GM20000 (cell line): Measurements from ENCODE around the gene ZNF683.

Experiments used
- DNase-seq: peaks from one replicate; pipeline ENCODE4 v3.0.0; 2012; ENCODE audit warnings: low spot score
- TF ChIP-seq, protein P1 (sequence below): IDR thresholded peaks from 2 replicates; pipeline ENCODE4 v1.5.1; 2012; ENCODE audit warnings: mild to moderate bottlenecking, control low read depth; ENCODE audit errors: extremely low read depth, missing control alignments

ZNF683 gene

GRCh38 chr1:26350343-26350700 is 22.2 kb downstream of the ZNF683 start:
- no peak for DNase-seq
- TF ChIP-seq, protein P1, sequence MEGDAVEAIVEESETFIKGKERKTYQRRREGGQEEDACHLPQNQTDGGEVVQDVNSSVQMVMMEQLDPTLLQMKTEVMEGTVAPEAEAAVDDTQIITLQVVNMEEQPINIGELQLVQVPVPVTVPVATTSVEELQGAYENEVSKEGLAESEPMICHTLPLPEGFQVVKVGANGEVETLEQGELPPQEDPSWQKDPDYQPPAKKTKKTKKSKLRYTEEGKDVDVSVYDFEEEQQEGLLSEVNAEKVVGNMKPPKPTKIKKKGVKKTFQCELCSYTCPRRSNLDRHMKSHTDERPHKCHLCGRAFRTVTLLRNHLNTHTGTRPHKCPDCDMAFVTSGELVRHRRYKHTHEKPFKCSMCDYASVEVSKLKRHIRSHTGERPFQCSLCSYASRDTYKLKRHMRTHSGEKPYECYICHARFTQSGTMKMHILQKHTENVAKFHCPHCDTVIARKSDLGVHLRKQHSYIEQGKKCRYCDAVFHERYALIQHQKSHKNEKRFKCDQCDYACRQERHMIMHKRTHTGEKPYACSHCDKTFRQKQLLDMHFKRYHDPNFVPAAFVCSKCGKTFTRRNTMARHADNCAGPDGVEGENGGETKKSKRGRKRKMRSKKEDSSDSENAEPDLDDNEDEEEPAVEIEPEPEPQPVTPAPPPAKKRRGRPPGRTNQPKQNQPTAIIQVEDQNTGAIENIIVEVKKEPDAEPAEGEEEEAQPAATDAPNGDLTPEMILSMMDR: no peak

GRCh38 chr1:26349877-26350244 is 22.7 kb downstream of the ZNF683 start:
- DNase-seq: no peak

DNA sequence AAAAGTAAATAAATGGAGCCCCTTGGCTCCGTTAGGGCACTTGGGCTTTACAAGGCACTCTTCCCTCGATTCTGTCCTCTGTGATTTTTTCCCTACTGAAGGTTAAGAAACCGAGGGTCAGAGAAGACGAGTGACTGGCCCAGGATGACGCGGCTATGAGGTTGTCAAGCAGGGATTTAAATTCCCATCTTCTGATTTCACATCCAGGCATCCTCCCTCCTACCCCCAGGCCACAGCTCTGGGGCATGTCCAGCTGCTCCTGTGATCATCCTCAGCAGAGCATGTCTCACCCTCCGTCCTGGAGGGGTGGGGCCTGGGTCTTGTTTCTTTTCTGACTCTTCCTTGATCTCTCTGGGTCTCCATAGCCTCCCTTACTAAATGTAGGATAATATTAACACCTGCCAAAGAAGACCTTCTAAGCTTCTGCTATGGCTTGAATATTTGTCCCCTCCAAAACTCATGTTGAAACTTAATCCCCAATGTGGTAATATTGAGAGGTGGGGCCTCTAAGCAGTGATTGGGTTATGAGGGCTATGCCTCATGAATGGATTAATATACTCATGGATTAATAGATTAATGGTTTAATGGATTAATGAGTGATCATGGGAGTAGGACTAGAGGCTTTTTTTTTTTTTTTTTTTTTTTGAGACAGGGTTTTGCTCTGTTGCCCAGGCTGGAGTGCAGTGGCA is 23.2 kb downstream of the ZNF683 start:
- TF ChIP-seq, protein P1: no peak
- no peak for DNase-seq

More at GRCh38 chr1:26349877-26350244, 22.7 kb downstream of the ZNF683 start:
- TF ChIP-seq, protein P1: no peak

DNA sequence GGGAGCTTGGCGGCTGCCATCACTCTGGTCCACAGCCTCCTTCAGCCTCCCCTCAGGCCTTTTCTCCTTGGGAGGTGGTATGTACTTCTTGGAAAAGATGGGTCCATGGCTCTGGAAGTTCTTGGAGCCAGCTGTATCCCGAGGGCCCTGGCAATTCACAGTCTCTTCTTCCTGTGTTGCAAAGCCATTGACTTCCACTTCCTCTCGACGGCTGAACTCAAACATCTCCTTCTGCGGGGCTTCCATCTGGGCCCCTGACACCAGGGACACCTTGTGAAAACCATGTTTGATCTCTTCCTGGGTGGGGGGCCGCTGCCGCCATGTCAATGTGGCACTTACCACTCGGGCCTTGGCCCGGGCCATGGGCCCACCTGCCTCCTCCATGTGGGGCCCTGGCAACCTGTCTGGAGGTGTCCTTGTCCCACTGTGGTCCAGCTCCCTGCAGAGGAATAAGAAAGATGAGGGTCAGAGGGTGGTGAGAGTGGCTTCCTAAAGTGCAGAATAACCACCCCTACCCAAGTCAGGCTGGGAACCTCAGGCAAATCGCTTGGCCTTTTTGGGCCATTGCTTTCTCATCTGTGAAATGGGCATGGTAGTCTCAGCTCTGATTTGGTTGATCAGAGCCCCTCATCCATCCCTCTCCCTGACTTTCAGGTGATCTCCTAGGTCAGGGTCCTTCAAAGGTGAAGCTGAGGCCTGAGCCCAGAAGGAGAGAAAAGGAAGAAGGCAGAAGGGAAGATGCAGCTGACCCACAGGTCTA is 26.1 kb downstream of the ZNF683 start:
- no peak for DNase-seq
- TF ChIP-seq, protein P1: no peak

GRCh38 chr1:26345718-26346117 is 26.8 kb downstream of the ZNF683 start:
- TF ChIP-seq, protein P1: no peak
- no peak for DNase-seq

- no peak for DNase-seq
- TF ChIP-seq, protein P1: no peak
Observed at GRCh38 chr1:26344147-26344920, 28.2 kb downstream of the ZNF683 start.

DNA sequence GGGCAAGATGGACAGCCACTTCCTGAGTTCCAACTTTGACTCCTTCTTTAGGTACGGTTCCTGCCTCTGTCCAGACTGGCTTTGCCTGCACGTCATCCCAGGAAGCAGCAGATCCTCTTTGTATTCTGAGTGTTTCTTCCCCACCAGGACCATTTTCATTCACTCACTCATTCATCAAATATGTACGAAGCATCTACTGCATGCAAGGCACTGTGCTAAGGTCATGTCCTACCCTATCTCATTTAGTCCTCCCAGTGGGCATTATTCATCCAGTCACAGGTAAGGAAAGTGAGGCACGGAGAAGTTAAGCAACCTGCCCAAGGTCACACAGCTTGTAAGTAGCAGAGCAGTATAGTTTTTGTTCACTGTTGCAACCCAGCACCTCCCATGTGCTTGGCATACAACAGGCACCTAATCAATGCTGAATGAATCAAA is 32.5 kb downstream of the ZNF683 start:
- no peak for DNase-seq
- TF ChIP-seq, protein P1: no peak
